ENCODE measurements around the gene FKBP5. TPM values are rescaled to one million over a fixed set of nuclear protein-coding genes. Genes with fewer than 3 reads are reported as not detected.

FKBP5 gene
- total and polyA plus RNA-seq, 9 of the 15 experiments (the other 6 are each of a cell fraction or from before 2014, with no cell fraction given), result 32.7 to 151 (median 75.0) TPM

DNA sequence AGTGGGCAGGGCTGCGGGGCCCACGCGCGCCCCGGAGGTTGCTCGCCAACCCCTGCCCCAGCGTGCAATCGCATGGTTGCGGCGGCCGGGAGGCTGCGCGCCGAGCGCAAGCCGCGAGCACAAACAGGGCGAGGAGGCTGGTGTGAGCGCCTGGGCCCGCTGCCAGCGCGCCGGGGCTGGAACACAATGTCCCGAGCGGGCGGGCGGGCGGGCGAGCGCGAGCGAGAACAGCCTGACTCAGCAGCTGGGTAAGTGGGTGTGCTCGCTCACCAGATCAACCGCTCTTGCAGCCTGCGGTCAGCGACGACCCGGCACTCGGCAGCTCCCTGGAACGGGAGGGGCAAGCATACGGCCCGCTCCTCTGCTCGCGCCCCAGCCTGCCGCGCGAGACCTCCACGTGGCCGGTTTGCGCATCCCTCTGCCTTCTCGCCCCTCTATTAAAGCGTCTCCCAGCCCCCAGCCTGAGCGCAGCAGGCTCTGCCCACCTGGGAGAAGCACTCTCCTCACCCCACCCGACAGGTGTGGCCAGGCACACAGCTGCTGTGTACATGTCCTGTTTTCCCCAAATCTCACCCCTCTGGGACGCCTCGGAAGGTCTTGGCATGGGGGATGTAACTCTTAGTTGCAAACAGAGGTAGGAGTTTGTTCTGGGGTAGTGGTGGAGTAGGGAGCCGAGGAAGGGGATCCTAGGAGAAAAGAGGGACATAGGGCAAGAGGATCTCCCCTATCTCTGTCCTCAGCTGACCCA lies 39.4 kb upstream of the FKBP5 start (continued):
- TF ChIP-seq, protein P1, sequence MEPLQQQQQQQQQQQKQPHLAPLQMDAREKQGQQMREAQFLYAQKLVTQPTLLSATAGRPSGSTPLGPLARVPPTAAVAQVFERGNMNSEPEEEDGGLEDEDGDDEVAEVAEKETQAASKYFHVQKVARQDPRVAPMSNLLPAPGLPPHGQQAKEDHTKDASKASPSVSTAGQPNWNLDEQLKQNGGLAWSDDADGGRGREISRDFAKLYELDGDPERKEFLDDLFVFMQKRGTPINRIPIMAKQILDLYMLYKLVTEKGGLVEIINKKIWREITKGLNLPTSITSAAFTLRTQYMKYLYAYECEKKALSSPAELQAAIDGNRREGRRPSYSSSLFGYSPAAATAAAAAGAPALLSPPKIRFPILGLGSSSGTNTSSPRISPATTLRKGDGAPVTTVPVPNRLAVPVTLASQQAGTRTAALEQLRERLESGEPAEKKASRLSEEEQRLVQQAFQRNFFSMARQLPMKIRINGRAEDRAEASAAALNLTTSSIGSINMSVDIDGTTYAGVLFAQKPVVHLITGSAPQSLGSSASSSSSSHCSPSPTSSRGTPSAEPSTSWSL (CRISPR knock-in tag; IDR thresholded peaks at IDR 0.05; ENCODE audit: borderline replicate concordance), result no peak
- peak; percentile 29; the same call in 1 of the 2 replicates for TF ChIP-seq TARDBP (IDR thresholded peaks at IDR 0.05)
- TF ChIP-seq ZNF175 (CRISPR knock-in tag; IDR thresholded peaks at IDR 0.05; ENCODE audit: low read depth), result no peak
- 0 out of 2 replicates have a peak, but pooled peaks have one; percentile 22 for TF ChIP-seq GABPA (tag; conservative IDR thresholded peaks at IDR 0.05; ENCODE audit: low read depth)

DNA sequence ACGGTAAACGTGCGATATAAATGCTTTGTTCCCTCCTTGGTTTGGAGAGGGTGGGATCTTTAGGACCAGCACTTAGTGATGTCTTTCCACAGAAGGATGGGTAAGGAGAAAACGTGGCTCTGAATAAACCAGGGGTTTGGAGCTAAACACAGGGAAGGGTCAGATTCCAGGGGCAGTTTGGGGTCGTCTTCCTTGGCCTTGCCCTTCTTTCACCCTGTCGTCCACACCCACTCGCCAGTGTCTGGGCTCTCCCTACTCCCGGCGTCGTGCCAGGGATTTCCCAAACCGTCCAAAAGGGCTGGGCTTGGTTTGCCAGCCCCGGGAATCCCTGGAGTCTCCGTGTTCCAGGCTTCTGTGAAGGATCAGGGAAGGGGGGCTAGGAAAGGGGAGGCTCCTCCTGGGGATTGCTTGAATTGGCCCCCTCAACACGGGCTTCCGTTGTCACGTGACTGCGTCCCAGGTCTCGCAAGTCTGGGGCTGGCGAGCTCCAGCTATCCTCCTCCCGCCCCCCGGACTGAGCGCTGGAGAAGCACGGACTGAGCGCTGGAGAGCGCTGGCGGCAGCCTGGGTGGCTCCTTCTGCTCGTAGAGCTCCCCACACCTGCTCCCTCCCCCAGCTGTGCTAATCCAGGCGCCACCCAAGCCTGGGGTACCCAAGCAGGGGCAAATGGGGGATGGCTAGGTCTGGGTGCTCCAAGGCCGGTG lies 38.7 kb upstream of the FKBP5 start:
- 8% methylated on average over 29 of the region's 29 CpGs for WGBS (ENCODE audit: insufficient coverage, low coverage, missing lambda C conversion rate)
- peak; percentile 44 for FAIRE-seq
- CTCF ChIA-PET (ENCODE audit: low intra/inter-chr PET ratio), result interaction anchor here (0.6 kb wide), 1 partner anchor 114 kb away, joined by 3 read pairs; no protein-coding TSS in a partner anchor
- TF ChIP-seq SRSF7 (optimal IDR thresholded peaks at IDR 0.05; ENCODE audit: low read depth, low read length) (no peak), RCOR1 (IDR thresholded peaks at IDR 0.05; ENCODE audit: borderline replicate concordance in 1 of 2, low read depth in 2 of 2, low read length in 2 of 2) (0 out of 4 replicates have a peak, but pooled peaks of 1 of the 2 experiments have one; percentile 0), CREB1 (IDR thresholded peaks at IDR 0.05) (no peak), CREB1 (CRISPR knock-in tag; IDR thresholded peaks at IDR 0.05) (no peak), POLR2AphosphoS2 (IDR thresholded peaks at IDR 0.05; ENCODE audit: low read length) (no peak), HDAC1 (IDR thresholded peaks at IDR 0.05) (peak in 1 of 2 experiments; percentile 7; a peak in 1 of 4 replicates), RAD51 (IDR thresholded peaks at IDR 0.05; ENCODE audit: borderline replicate concordance, low read depth) (peak; percentile 98), GTF2E2 (tag; IDR thresholded peaks at IDR 0.05) (0 out of 2 replicates have a peak, but pooled peaks have one; percentile 43)
- TF ChIP-seq, protein P2, sequence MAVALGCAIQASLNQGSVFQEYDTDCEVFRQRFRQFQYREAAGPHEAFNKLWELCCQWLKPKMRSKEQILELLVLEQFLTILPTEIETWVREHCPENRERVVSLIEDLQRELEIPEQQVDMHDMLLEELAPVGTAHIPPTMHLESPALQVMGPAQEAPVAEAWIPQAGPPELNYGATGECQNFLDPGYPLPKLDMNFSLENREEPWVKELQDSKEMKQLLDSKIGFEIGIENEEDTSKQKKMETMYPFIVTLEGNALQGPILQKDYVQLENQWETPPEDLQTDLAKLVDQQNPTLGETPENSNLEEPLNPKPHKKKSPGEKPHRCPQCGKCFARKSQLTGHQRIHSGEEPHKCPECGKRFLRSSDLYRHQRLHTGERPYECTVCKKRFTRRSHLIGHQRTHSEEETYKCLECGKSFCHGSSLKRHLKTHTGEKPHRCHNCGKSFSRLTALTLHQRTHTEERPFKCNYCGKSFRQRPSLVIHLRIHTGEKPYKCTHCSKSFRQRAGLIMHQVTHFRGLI (CRISPR knock-in tag; IDR thresholded peaks at IDR 0.05), result no peak
- TF ChIP-seq, protein P3, sequence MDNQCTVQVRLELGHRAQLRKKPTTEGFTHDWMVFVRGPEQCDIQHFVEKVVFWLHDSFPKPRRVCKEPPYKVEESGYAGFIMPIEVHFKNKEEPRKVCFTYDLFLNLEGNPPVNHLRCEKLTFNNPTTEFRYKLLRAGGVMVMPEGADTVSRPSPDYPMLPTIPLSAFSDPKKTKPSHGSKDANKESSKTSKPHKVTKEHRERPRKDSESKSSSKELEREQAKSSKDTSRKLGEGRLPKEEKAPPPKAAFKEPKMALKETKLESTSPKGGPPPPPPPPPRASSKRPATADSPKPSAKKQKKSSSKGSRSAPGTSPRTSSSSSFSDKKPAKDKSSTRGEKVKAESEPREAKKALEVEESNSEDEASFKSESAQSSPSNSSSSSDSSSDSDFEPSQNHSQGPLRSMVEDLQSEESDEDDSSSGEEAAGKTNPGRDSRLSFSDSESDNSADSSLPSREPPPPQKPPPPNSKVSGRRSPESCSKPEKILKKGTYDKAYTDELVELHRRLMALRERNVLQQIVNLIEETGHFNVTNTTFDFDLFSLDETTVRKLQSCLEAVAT (IDR thresholded peaks at IDR 0.05), result no peak

More for the DNA sequence above, 38.7 kb upstream of the FKBP5 start:
- H3K79me2 ChIP-seq (ENCODE audit: control insufficient read depth, insufficient read depth, low read length), result no peaks in the 10 kb centered on the region; the same call in 2 of the 3 replicates
- no peaks in the 10 kb centered on the region for H3K27me3 ChIP-seq (ENCODE audit: control insufficient read depth in 2 of 2, insufficient read depth in 2 of 2, low read length in 2 of 2)
- peaks cover 56 to 74% of the 10 kb centered on the region in 2 experiments for H3K4me1 ChIP-seq (replicated peaks in 1 of 2; ENCODE audit: control insufficient read depth in 2 of 2, insufficient read depth in 2 of 2, low read length in 2 of 2)
- DNase-seq (ENCODE audit: extremely low read depth in 1 of 4, low spot score in 3 of 4) (peak; percentile 78 to 82 (median 82)), ATAC-seq (peak; percentile 62)
- peak overlapping the region; percentile 81 to 95 for H3K9ac ChIP-seq (ENCODE audit: insufficient read depth in 1 of 2, low read depth in 2 of 2, low read length in 2 of 2)
- no peaks in the 10 kb centered on the region for H3K9me3 ChIP-seq (replicated peaks; ENCODE audit: control insufficient read depth, insufficient read depth, low read depth, low read length)
- intact Hi-C loops (cut with micrococcal nuclease), result no loop called here
- peak overlapping the region; percentile 95 for H3K27ac ChIP-seq (ENCODE audit: extremely low read depth, low read depth, low read length)
- peak overlapping the region; percentile 88 for H3K4me2 ChIP-seq (ENCODE audit: insufficient read depth, low read length)
- BruUV-seq (replicated peaks), result TSS peak; percentile 85
- POLR2A ChIA-PET, result interaction anchor here (0.6 to 1.5 kb wide), 18 partner anchors 10 to 1553 kb away, joined by 3 to 5 read pairs (median 4); partner anchors contain the start of gene RPL10A
- in situ Hi-C loops (cut with MboI), result no loop called here
- no peaks in the 10 kb centered on the region for H4K20me1 ChIP-seq (replicated peaks; ENCODE audit: control insufficient read depth, insufficient read depth, low read length)
- H2AFZ ChIP-seq (ENCODE audit: low read depth, low read length), result peak overlapping the region; percentile 96
- H3K9me1 ChIP-seq (ENCODE audit: control insufficient read depth, insufficient read depth, low read length), result no peaks in the 10 kb centered on the region
- H3K36me3 ChIP-seq (ENCODE audit: control insufficient read depth, insufficient read depth, low read length), result no peaks in the 10 kb centered on the region
- peak overlapping the region; percentile 46 for H3K4me3 ChIP-seq
